22Rv1 (cell line): ENCODE data around the gene OR5M10.
"Not testable (repeated sequence)": the region's sequence is repeated elsewhere in the genome, so short reads cannot be mapped to it uniquely, and the experiment has no call there.

Experiments used
- H3K27ac ChIP-seq: fragments of 450-650 bp; 2 replicates; pipeline ENCODE4 v1.5.1; 2017
- CTCF ChIP-seq: fragments of 450-650 bp; IDR thresholded peaks from 2 replicates; pipeline ENCODE4 v1.5.1; 2017; ENCODE audit warnings: mild to moderate bottlenecking
- ZFX ChIP-seq: fragments of 450-650 bp; IDR thresholded peaks from 2 replicates; pipeline ENCODE4 v1.6.1; 2017; ENCODE audit warnings: antibody characterized with exemption, borderline replicate concordance

OR5M10 gene

GRCh38 chr11:56577621-56578020 is at the start of gene OR5M10:
TSS of gene OR5M10 (minus strand) at chr11:56577721. CDS start at chr11:56577721, 0 bp downstream.
- no peak within 1 kb of the TSS for H3K27ac ChIP-seq
- TF ChIP-seq ZFX (no peak), CTCF (no peak)

GRCh38 chr11:56625946-56626345 is 48.4 kb upstream of the OR5M10 start:
- H3K27ac ChIP-seq, result no peak overlapping the region
- TF ChIP-seq ZFX (no peak), CTCF (no peak)

- TF ChIP-seq CTCF (peak; percentile 82), ZFX (no peak)
- no peak overlapping the region for H3K27ac ChIP-seq
Measured at GRCh38 chr11:56624661-56625110, 47.2 kb upstream of the OR5M10 start.

GRCh38 chr11:56611174-56611573 is 33.7 kb upstream of the OR5M10 start:
- no peak overlapping the region for H3K27ac ChIP-seq
- TF ChIP-seq ZFX (no peak), CTCF (no peak)

- not testable (repeated sequence) for H3K27ac ChIP-seq
Measured at GRCh38 chr11:56592088-56592717, 14.7 kb upstream of the OR5M10 start.

- TF ChIP-seq CTCF (no peak), ZFX (no peak)
Measured at GRCh38 chr11:56558574-56558973, 18.9 kb downstream of the OR5M10 start.

GRCh38 chr11:56554691-56555090 is 22.8 kb downstream of the OR5M10 start:
- H3K27ac ChIP-seq, result not testable (repeated sequence)

More at GRCh38 chr11:56558574-56558973, 18.9 kb downstream of the OR5M10 start:
- no peak overlapping the region for H3K27ac ChIP-seq

GRCh38 chr11:56545531-56545930 is 32.0 kb downstream of the OR5M10 start:
- TF ChIP-seq ZFX, result no peak
- TF ChIP-seq CTCF, result no peak
- no peak overlapping the region for H3K27ac ChIP-seq
